ENCODE measurements around the gene RAP1GAP2.

RAP1GAP2 gene

DNA sequence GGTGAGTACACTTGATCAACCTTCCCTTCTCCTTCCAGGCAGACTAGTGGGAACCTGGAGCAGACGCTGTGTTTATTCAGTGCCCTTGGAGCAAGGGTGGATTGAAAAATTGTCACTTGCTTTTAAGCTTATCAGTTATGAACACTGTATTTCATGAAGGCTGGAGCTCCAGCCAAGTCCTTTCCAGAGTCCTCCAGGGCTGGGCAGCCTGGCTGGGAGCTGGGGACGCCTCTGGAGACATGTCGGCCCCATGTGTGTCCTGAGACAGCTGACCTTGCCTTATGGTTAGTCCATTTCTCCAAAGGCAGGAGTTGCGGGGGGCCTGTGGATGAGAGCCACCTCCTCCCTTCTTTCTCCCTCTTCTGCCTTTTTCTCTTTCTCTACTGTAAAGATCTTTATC is 67.0 kb downstream of the RAP1GAP2 start:
- Histone ChIP-seq H3K27me3 (no peaks in the 10 kb centered on the region), H3K4me2 (no peak overlapping the region), H3K9me3 (replicated peaks in 1 of 11) (no peaks in the 10 kb centered on the region), H4K20me1 (peaks cover 27 to 99% (median 86%) of the 10 kb centered on the region in 11 experiments; a peak in 21 of 22 replicates), H3K4me3 (no peak overlapping the region), H3K9ac (peak overlapping the region in 2 of 11 experiments; percentile 11 to 24; a peak in 1 of 22 replicates), H3K36me3 (peaks cover 0 to 89% (median 51%) of the 10 kb centered on the region in 11 experiments; a peak in 16 of 22 replicates), H3K4me1 (peaks cover 0 to 56% (median 26%) of the 10 kb centered on the region in 10 experiments; a peak in 16 of 20 replicates), H3K27ac (peak overlapping the region in 4 of 11 experiments; percentile 27 to 54 (median 47); a peak in 4 of 22 replicates)
- no peak for TF ChIP-seq Cebpa-rat (IDR thresholded peaks at IDR 0.05)

DNA sequence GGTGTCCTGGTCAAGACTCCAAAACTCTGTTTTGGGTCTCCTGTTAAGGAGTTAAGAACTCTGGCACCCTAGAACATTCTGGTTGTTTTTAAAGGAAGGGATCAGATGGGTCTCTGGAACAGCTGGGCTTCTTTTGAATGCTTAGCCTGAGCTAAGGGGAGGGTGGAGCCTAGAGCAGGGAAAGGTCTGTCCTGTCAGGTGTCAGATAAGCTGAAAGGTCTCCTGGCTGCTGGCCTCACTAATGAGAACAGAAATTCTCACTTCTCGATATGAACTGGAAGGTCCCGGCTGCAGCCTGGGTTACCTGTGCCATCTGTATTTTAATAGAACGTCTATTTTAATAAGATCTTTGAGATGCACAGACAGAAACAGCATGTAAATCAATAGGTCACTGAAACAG is 69.0 kb downstream of the RAP1GAP2 start:
- TF ChIP-seq Cebpa-rat (IDR thresholded peaks at IDR 0.05), result no peak
- Histone ChIP-seq H3K27ac (no peak overlapping the region), H3K4me2 (no peak overlapping the region)

GRCh38 chr17:2867441-2868424 is 71.5 kb downstream of the RAP1GAP2 start:
- no peaks in the 10 kb centered on the region for H3K9me3 ChIP-seq (replicated peaks in 1 of 11)
- H3K9ac ChIP-seq, result peak overlapping the region in 4 of 11 experiments; percentile 0 to 53 (median 36); a peak in 4 of 22 replicates
- H3K4me3 ChIP-seq, result no peak overlapping the region
- peaks cover 14 to 99% (median 87%) of the 10 kb centered on the region in 11 experiments; a peak in 21 of 22 replicates for H4K20me1 ChIP-seq
- 0 out of 22 replicates have a peak, but pooled peaks of 1 of the 11 experiments have one; percentile 7 for TF ChIP-seq Cebpa-rat (IDR thresholded peaks at IDR 0.05)
- peaks cover 0 to 65% (median 35%) of the 10 kb centered on the region in 10 experiments; a peak in 16 of 20 replicates for H3K4me1 ChIP-seq
- H3K36me3 ChIP-seq, result peaks cover 0 to 71% (median 48%) of the 10 kb centered on the region in 11 experiments; a peak in 17 of 22 replicates
- peak overlapping the region in 4 of 11 experiments; percentile 57 to 68 (median 62); a peak in 9 of 22 replicates for H3K27ac ChIP-seq
- H3K4me2 ChIP-seq, result peak overlapping the region in 9 of 11 experiments; percentile 10 to 76 (median 54); a peak in 17 of 22 replicates
- no peaks in the 10 kb centered on the region for H3K27me3 ChIP-seq

More for the DNA sequence above, 69.0 kb downstream of the RAP1GAP2 start:
- Histone ChIP-seq H3K4me3 (no peak overlapping the region), H3K9ac (no peak overlapping the region), H3K27me3 (no peaks in the 10 kb centered on the region), H3K4me1 (peaks cover 0 to 73% (median 43%) of the 10 kb centered on the region in 10 experiments; a peak in 16 of 20 replicates), H3K9me3 (replicated peaks in 1 of 11) (no peaks in the 10 kb centered on the region), H3K36me3 (peaks cover 0 to 78% (median 48%) of the 10 kb centered on the region in 11 experiments; a peak in 16 of 22 replicates), H4K20me1 (peaks cover 20 to 99% (median 92%) of the 10 kb centered on the region in 11 experiments; a peak in 21 of 22 replicates)

- Histone ChIP-seq H3K9ac (no peak overlapping the region; a peak in 2 of 22 replicates), H3K27me3 (no peaks in the 10 kb centered on the region), H3K27ac (peak overlapping the region in 4 of 11 experiments; percentile 47 to 60 (median 54); a peak in 6 of 22 replicates), H3K36me3 (peaks cover 0 to 56% (median 32%) of the 10 kb centered on the region in 11 experiments; a peak in 18 of 22 replicates), H3K4me2 (peak overlapping the region in 6 of 11 experiments; percentile 50 to 76 (median 58); a peak in 11 of 22 replicates), H4K20me1 (peaks cover 14 to 99% (median 88%) of the 10 kb centered on the region in 11 experiments; a peak in 21 of 22 replicates), H3K4me3 (no peak overlapping the region), H3K4me1 (peaks cover 0 to 51% (median 35%) of the 10 kb centered on the region in 10 experiments; a peak in 16 of 20 replicates), H3K9me3 (replicated peaks in 1 of 11) (no peaks in the 10 kb centered on the region)
- no peak for TF ChIP-seq Cebpa-rat (IDR thresholded peaks at IDR 0.05)
Observed at GRCh38 chr17:2869604-2870003, 73.4 kb downstream of the RAP1GAP2 start.

GRCh38 chr17:2871205-2871604 is 75.0 kb downstream of the RAP1GAP2 start:
- Histone ChIP-seq H4K20me1 (peaks cover 0 to 99% (median 86%) of the 10 kb centered on the region in 11 experiments; a peak in 21 of 22 replicates), H3K4me2 (no peak overlapping the region), H3K27me3 (no peaks in the 10 kb centered on the region), H3K4me3 (no peak overlapping the region), H3K9me3 (replicated peaks in 1 of 11) (no peaks in the 10 kb centered on the region), H3K9ac (no peak overlapping the region), H3K27ac (no peak overlapping the region), H3K36me3 (peaks cover 0 to 53% (median 17%) of the 10 kb centered on the region in 11 experiments; a peak in 16 of 22 replicates), H3K4me1 (peaks cover 0 to 45% (median 35%) of the 10 kb centered on the region in 10 experiments; a peak in 16 of 20 replicates)
- TF ChIP-seq Cebpa-rat (IDR thresholded peaks at IDR 0.05), result no peak

DNA sequence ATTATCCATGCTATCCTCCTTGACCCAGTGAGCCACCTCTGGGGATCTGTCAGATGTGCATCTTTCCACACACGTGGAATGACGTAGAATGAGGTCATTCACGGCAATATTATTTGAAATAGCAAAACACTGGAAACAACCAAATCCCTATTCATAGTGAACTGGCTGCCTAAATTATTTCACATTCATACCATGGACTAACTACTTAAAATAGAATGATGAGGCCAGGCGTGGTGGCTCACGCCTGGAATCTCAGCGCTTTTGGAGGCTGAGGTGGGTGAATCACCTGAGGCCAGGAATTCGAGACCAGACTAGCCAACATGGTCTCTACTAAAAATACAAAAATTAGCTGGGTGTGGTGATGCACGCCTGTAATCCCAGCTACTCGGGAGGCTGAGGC is 75.5 kb downstream of the RAP1GAP2 start:
- H3K27me3 ChIP-seq, result no peaks in the 10 kb centered on the region
- H3K4me1 ChIP-seq, result peaks cover 0 to 44% (median 34%) of the 10 kb centered on the region in 10 experiments; a peak in 16 of 20 replicates
- H3K36me3 ChIP-seq, result peaks cover 0 to 53% (median 19%) of the 10 kb centered on the region in 11 experiments; a peak in 16 of 22 replicates
- H3K27ac ChIP-seq, result no peak overlapping the region
- no peak for TF ChIP-seq Cebpa-rat (IDR thresholded peaks at IDR 0.05)
- H3K4me3 ChIP-seq, result no peak overlapping the region
- H3K4me2 ChIP-seq, result no peak overlapping the region
- H3K9me3 ChIP-seq (replicated peaks in 1 of 11), result no peaks in the 10 kb centered on the region
- H3K9ac ChIP-seq, result no peak overlapping the region
- H4K20me1 ChIP-seq, result peaks cover 0 to 100% (median 89%) of the 10 kb centered on the region in 11 experiments; a peak in 20 of 22 replicates

DNA sequence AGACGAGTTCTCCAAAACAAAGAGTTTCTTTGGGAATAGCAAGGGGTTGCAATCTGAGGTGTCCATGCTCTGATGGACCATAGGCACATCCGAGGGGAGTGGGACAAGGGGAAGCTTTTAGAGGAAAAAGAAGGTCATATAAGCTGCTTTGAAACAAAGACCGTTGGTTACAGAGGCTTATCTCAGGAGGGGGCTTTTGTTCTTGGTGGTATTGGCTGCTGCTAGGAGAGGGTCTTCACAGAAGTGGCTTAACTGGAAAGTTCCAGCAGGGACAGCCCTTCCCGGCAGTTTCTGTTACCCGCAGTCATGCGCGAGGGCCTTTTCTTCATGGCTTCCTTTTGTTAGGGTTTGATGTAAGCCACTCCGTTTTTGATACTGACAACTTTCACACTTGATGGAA is 76.0 kb downstream of the RAP1GAP2 start:
- Histone ChIP-seq H3K36me3 (peaks cover 0 to 53% (median 17%) of the 10 kb centered on the region in 11 experiments; a peak in 17 of 22 replicates), H3K27me3 (no peaks in the 10 kb centered on the region), H3K9ac (no peak overlapping the region), H4K20me1 (peaks cover 0 to 100% (median 88%) of the 10 kb centered on the region in 11 experiments; a peak in 20 of 22 replicates), H3K4me1 (peaks cover 0 to 42% (median 29%) of the 10 kb centered on the region in 10 experiments; a peak in 16 of 20 replicates), H3K4me3 (no peak overlapping the region), H3K4me2 (no peak overlapping the region), H3K9me3 (replicated peaks in 1 of 11) (no peaks in the 10 kb centered on the region), H3K27ac (no peak overlapping the region)
- no peak for TF ChIP-seq Cebpa-rat (IDR thresholded peaks at IDR 0.05)

- no peak overlapping the region for H3K9ac ChIP-seq
- peaks cover 0 to 42% (median 26%) of the 10 kb centered on the region in 10 experiments; a peak in 14 of 20 replicates for H3K4me1 ChIP-seq
- no peak overlapping the region for H3K4me2 ChIP-seq
Observed at GRCh38 chr17:2874189-2874686, 78.0 kb downstream of the RAP1GAP2 start.

More at GRCh38 chr17:2874189-2874686, 78.0 kb downstream of the RAP1GAP2 start:
- no peak for TF ChIP-seq Cebpa-rat (IDR thresholded peaks at IDR 0.05)
- no peaks in the 10 kb centered on the region for H3K27me3 ChIP-seq
- peaks cover 5 to 100% (median 87%) of the 10 kb centered on the region in 11 experiments; a peak in 20 of 22 replicates for H4K20me1 ChIP-seq
- H3K9me3 ChIP-seq (replicated peaks in 1 of 11), result no peaks in the 10 kb centered on the region
- H3K27ac ChIP-seq, result no peak overlapping the region
- peaks cover 0 to 59% (median 17%) of the 10 kb centered on the region in 11 experiments; a peak in 16 of 22 replicates for H3K36me3 ChIP-seq
- H3K4me3 ChIP-seq, result no peak overlapping the region

All from BLaER1 treated with 17β-estradiol and CSF1 and Interleukin-3, amounts not matched to agents 10 nM and 100 nM (cell line).